ENCODE results near the gene ROBO1.

Gene ROBO1

DNA sequence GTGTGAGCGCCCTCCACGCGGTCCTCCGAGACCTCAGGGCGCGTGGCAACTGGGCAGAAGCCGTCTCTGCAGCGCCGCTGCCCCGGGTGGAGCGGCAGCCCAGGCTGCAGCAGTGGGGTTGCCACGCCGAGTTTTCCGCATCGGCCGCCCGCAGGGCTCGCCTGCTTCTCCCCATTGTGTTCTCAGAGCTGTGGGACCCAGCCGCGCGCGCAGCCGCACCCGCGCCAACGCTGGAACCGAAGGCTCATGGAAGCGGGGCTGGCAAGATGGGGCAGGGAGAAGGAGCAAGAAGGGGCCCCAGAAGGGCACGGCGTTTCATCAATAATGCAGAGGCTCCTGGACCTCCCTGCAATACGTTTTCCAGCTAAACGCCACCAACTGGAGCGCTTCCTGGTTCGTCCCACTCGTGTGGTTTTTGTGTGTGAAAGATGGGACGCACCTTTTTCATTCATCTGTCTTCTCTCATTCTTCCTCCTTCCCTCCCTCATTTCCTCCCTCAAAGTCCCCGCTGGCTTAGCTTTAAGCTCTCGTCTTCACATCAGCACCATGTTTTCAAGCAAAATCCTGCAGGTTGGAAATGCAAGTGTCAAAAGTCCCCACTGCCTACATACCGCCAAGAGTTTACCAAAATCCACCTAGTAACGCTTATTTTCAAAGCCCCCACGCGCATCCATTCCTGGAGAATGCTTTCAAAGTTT, 1.2 kb downstream of the ROBO1 start:
- Histone ChIP-seq H3K27me3 (ENCODE audit: control insufficient read depth in 2 of 2, insufficient read depth in 2 of 2, low read length in 2 of 2) (no peaks in the 10 kb centered on the region), H3K4me1 (ENCODE audit: control insufficient read depth in 2 of 2, insufficient read depth in 2 of 2, low read length in 2 of 2) (no peaks in the 10 kb centered on the region), H3K36me3 (ENCODE audit: control insufficient read depth in 2 of 2, insufficient read depth in 2 of 2, low read length in 2 of 2) (no peaks in the 10 kb centered on the region), H3K9me3 (ENCODE audit: control insufficient read depth in 2 of 2, low read length in 2 of 2) (no peaks in the 10 kb centered on the region), H3K27ac (ENCODE audit: low read depth in 2 of 2, low read length in 2 of 2) (no peak overlapping the region), H3K4me3 (ENCODE audit: low read length in 2 of 2) (peak overlapping the region; percentile 10 to 38), H3K9ac (ENCODE audit: low read depth in 1 of 2, low read length in 2 of 2) (no peak overlapping the region)

DNA sequence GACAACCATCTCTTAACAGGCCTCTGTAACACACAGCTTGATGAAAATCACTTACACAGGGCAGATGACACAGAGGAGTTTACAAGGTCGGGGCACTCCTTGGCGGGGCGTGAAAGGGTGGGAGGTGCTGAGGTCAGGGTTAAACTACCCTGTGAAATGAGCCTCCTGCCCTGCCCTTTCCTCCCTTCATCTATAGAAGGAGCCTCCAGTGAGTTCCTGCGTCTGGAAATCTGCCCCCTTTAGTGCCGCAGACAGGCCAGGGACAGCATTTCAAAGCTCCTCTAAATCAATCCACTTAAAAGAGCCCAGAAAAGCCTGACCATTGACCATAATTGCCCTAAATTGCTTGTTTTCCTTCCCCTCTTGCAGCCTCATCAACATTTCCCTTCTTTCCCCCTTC, 1.9 kb downstream of the ROBO1 start:
- H3K27ac ChIP-seq (ENCODE audit: low read depth in 2 of 2, low read length in 2 of 2): no peak overlapping the region

DNA sequence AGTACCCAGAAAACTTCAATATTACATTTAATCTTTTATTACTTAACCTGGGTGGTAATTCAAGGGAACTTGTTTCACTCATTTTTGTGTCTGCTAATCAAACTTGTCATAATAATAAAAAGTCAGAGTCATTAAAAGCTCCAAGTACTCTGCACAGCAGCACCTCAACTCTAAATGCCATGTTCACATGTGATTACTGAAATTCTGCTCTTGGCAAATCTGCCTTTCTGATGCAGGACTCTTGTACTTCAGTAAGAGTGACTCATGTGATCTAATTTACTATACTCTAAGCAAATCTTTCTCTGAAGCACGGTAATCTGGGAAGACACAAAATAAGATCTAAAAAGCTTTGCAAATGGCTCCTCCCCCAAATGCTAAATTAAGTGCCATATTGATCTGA, 6.4 kb downstream of the ROBO1 start:
- Histone ChIP-seq H3K27ac (ENCODE audit: low read depth in 2 of 2, low read length in 2 of 2) (no peak overlapping the region), H3K36me3 (ENCODE audit: control insufficient read depth in 2 of 2, insufficient read depth in 2 of 2, low read length in 2 of 2) (no peaks in the 10 kb centered on the region), H3K9ac (ENCODE audit: low read depth in 1 of 2, low read length in 2 of 2) (no peak overlapping the region), H3K9me3 (ENCODE audit: control insufficient read depth in 2 of 2, low read length in 2 of 2) (peaks cover 0 to 4% of the 10 kb centered on the region in 2 donors), H3K4me3 (ENCODE audit: low read length in 2 of 2) (no peak overlapping the region), H3K4me1 (ENCODE audit: control insufficient read depth in 2 of 2, insufficient read depth in 2 of 2, low read length in 2 of 2) (no peaks in the 10 kb centered on the region), H3K27me3 (ENCODE audit: control insufficient read depth in 2 of 2, insufficient read depth in 2 of 2, low read length in 2 of 2) (no peaks in the 10 kb centered on the region)

More for the DNA sequence above, 1.9 kb downstream of the ROBO1 start:
- Histone ChIP-seq H3K9me3 (ENCODE audit: control insufficient read depth in 2 of 2, low read length in 2 of 2) (no peaks in the 10 kb centered on the region), H3K9ac (ENCODE audit: low read depth in 1 of 2, low read length in 2 of 2) (no peak overlapping the region), H3K27me3 (ENCODE audit: control insufficient read depth in 2 of 2, insufficient read depth in 2 of 2, low read length in 2 of 2) (no peaks in the 10 kb centered on the region), H3K4me3 (ENCODE audit: low read length in 2 of 2) (no peak overlapping the region), H3K4me1 (ENCODE audit: control insufficient read depth in 2 of 2, insufficient read depth in 2 of 2, low read length in 2 of 2) (no peaks in the 10 kb centered on the region), H3K36me3 (ENCODE audit: control insufficient read depth in 2 of 2, insufficient read depth in 2 of 2, low read length in 2 of 2) (no peaks in the 10 kb centered on the region)

DNA sequence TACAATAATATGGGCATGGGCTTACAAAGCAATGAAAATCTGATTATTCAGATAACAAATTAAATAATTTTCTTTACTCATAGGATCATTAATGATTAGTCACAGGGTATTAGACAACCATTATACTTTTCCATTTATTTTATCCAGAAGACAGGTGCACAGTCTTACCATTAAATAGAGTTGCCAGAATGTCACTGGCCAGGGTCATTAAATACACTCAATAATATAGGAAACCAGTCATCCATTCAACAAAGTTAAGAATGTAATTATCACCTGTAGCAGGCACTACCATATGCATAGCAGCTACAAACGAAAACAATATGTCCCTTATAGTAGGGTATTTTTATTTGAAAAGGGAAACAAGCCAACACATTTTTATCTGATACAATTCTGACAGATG, 16.1 kb downstream of the ROBO1 start:
- no peaks in the 10 kb centered on the region for H3K36me3 ChIP-seq (ENCODE audit: control insufficient read depth in 2 of 2, insufficient read depth in 2 of 2, low read length in 2 of 2)
- no peak overlapping the region for H3K27ac ChIP-seq (ENCODE audit: low read depth in 2 of 2, low read length in 2 of 2)
- H3K27me3 ChIP-seq (ENCODE audit: control insufficient read depth in 2 of 2, insufficient read depth in 2 of 2, low read length in 2 of 2): no peaks in the 10 kb centered on the region
- no peak overlapping the region for H3K9ac ChIP-seq (ENCODE audit: low read depth in 1 of 2, low read length in 2 of 2)
- peaks cover 0 to 3% of the 10 kb centered on the region in 2 donors for H3K9me3 ChIP-seq (ENCODE audit: control insufficient read depth in 2 of 2, low read length in 2 of 2)
- H3K4me1 ChIP-seq (ENCODE audit: control insufficient read depth in 2 of 2, insufficient read depth in 2 of 2, low read length in 2 of 2): no peaks in the 10 kb centered on the region
- no peak overlapping the region for H3K4me3 ChIP-seq (ENCODE audit: low read length in 2 of 2)

DNA sequence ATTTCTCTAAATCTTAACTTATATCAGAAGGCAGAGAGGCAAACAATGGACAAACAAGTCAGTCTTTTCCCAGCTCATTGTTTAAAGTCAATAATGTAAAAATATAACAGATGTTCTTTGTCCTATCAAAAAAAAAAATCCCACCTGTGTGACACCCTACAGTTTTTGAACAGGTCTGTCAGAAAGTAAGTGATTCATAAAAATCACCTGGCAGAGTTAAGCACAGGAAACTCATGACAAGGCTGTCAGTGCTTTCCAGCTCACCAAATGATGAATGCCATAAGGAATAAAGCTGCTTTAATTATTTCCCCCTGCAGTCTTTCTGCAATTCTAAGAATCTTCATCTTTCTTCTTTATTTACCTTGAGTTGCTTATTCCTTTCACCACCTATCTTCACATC, 30.3 kb downstream of the ROBO1 start:
- Histone ChIP-seq H3K9ac (ENCODE audit: low read depth in 1 of 2, low read length in 2 of 2) (no peak overlapping the region), H3K36me3 (ENCODE audit: control insufficient read depth in 2 of 2, insufficient read depth in 2 of 2, low read length in 2 of 2) (no peaks in the 10 kb centered on the region), H3K27me3 (ENCODE audit: control insufficient read depth in 2 of 2, insufficient read depth in 2 of 2, low read length in 2 of 2) (no peaks in the 10 kb centered on the region), H3K9me3 (ENCODE audit: control insufficient read depth in 2 of 2, low read length in 2 of 2) (peaks cover 0 to 2% of the 10 kb centered on the region in 2 donors), H3K4me1 (ENCODE audit: control insufficient read depth in 2 of 2, insufficient read depth in 2 of 2, low read length in 2 of 2) (no peaks in the 10 kb centered on the region), H3K27ac (ENCODE audit: low read depth in 2 of 2, low read length in 2 of 2) (no peak overlapping the region), H3K4me3 (ENCODE audit: low read length in 2 of 2) (no peak overlapping the region)

DNA sequence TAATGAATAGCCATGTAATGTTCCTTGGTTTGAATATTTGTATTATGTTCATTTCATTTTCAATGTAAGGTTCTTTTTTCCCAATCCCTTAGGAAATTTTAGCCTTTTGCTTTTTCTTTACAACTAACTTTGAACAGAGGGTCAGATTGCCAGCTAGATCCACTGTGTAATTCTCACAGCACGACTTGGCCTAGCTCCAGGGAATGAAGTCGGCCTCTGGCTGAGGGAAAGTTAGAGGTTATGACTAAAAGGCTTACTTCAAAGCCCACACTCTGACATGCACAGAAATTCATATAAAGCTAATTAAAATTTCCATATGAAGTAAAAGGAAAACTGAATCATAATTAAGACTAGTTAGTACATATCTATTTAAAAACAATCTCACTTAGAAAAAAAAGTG, 38.7 kb downstream of the ROBO1 start:
- H3K27me3 ChIP-seq (ENCODE audit: control insufficient read depth in 2 of 2, insufficient read depth in 2 of 2, low read length in 2 of 2): no peaks in the 10 kb centered on the region
- no peaks in the 10 kb centered on the region for H3K4me1 ChIP-seq (ENCODE audit: control insufficient read depth in 2 of 2, insufficient read depth in 2 of 2, low read length in 2 of 2)
- H3K36me3 ChIP-seq (ENCODE audit: control insufficient read depth in 2 of 2, insufficient read depth in 2 of 2, low read length in 2 of 2): no peaks in the 10 kb centered on the region
- H3K4me3 ChIP-seq (ENCODE audit: low read length in 2 of 2): no peak overlapping the region
- H3K9ac ChIP-seq (ENCODE audit: low read depth in 1 of 2, low read length in 2 of 2): no peak overlapping the region
- no peaks in the 10 kb centered on the region for H3K9me3 ChIP-seq (ENCODE audit: control insufficient read depth in 2 of 2, low read length in 2 of 2)
- H3K27ac ChIP-seq (ENCODE audit: low read depth in 2 of 2, low read length in 2 of 2): no peak overlapping the region

DNA sequence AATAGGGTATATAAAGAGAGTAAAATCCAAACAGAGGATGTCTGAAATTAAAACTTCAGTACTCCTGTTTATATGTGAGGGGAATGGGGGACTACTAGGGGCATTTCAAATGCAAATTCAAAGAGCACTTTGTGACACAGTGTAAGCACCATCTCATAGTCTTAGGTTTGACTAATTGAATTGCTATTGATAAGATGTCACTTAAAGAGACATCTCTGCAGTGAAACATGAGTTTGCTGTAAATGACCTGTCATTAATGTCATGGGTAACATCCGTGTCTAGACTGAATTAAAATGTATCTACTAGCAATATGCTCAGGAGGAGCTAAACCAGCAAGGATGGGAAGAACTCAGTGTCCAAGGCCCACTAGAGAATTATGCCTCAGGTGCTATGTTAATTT, 41.0 kb downstream of the ROBO1 start:
- no peaks in the 10 kb centered on the region for H3K36me3 ChIP-seq (ENCODE audit: control insufficient read depth in 2 of 2, insufficient read depth in 2 of 2, low read length in 2 of 2)
- no peak overlapping the region for H3K4me3 ChIP-seq (ENCODE audit: low read length in 2 of 2)
- H3K9me3 ChIP-seq (ENCODE audit: control insufficient read depth in 2 of 2, low read length in 2 of 2): no peaks in the 10 kb centered on the region
- no peaks in the 10 kb centered on the region for H3K4me1 ChIP-seq (ENCODE audit: control insufficient read depth in 2 of 2, insufficient read depth in 2 of 2, low read length in 2 of 2)
- no peaks in the 10 kb centered on the region for H3K27me3 ChIP-seq (ENCODE audit: control insufficient read depth in 2 of 2, insufficient read depth in 2 of 2, low read length in 2 of 2)
- no peak overlapping the region for H3K27ac ChIP-seq (ENCODE audit: low read depth in 2 of 2, low read length in 2 of 2)
- no peak overlapping the region for H3K9ac ChIP-seq (ENCODE audit: low read depth in 1 of 2, low read length in 2 of 2)

DNA sequence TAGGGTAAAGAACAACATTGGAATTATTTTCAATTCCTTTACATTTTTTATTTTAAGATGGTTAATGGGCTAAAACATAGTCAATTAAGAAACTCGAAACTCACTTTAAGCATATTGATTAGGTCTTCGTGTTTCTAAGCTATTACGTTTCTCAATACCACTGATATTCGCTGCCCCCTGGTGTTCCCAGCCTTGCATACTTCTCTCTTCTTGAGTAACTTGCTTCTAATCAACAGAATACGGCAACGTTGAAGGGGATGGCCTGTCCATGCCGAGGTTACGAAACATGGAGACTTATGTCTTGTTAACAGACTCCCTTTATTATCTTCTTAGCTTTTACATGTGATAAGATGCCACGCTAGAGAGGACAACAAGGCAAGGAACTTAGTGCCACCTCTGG, 43.6 kb downstream of the ROBO1 start:
- no peaks in the 10 kb centered on the region for H3K27me3 ChIP-seq (ENCODE audit: control insufficient read depth in 2 of 2, insufficient read depth in 2 of 2, low read length in 2 of 2)
- H3K9me3 ChIP-seq (ENCODE audit: control insufficient read depth in 2 of 2, low read length in 2 of 2): no peaks in the 10 kb centered on the region
- no peak overlapping the region for H3K9ac ChIP-seq (ENCODE audit: low read depth in 1 of 2, low read length in 2 of 2)
- no peak overlapping the region for H3K4me3 ChIP-seq (ENCODE audit: low read length in 2 of 2)
- H3K27ac ChIP-seq (ENCODE audit: low read depth in 2 of 2, low read length in 2 of 2): no peak overlapping the region
- no peaks in the 10 kb centered on the region for H3K36me3 ChIP-seq (ENCODE audit: control insufficient read depth in 2 of 2, insufficient read depth in 2 of 2, low read length in 2 of 2)
- no peaks in the 10 kb centered on the region for H3K4me1 ChIP-seq (ENCODE audit: control insufficient read depth in 2 of 2, insufficient read depth in 2 of 2, low read length in 2 of 2)

DNA sequence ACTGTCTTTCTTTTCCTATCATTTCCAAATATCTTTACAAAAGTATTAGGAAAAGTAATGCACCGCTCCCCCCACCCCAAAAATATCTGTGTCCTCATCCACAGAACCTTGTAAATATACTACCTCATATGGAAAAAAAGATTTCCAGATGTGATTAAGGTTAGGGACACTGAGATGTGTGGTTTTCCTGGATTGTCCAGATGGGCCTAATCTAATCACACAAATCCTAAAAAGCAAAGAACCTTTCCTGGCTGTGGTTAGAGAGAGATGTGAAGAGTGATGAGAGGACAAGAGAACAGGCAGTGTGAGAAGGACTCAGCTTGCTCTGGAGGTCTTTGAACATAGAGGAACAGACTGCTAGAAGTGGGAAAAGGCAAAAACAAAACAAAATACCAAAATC, 77.7 kb downstream of the ROBO1 start:
- H3K9ac ChIP-seq (ENCODE audit: low read depth in 1 of 2, low read length in 2 of 2): no peak overlapping the region
- no peaks in the 10 kb centered on the region for H3K9me3 ChIP-seq (ENCODE audit: control insufficient read depth in 2 of 2, low read length in 2 of 2)
- H3K27me3 ChIP-seq (ENCODE audit: control insufficient read depth in 2 of 2, insufficient read depth in 2 of 2, low read length in 2 of 2): no peaks in the 10 kb centered on the region
- H3K27ac ChIP-seq (ENCODE audit: low read depth in 2 of 2, low read length in 2 of 2): no peak overlapping the region
- H3K36me3 ChIP-seq (ENCODE audit: control insufficient read depth in 2 of 2, insufficient read depth in 2 of 2, low read length in 2 of 2): no peaks in the 10 kb centered on the region
- no peaks in the 10 kb centered on the region for H3K4me1 ChIP-seq (ENCODE audit: control insufficient read depth in 2 of 2, insufficient read depth in 2 of 2, low read length in 2 of 2)
- H3K4me3 ChIP-seq (ENCODE audit: low read length in 2 of 2): no peak overlapping the region

DNA sequence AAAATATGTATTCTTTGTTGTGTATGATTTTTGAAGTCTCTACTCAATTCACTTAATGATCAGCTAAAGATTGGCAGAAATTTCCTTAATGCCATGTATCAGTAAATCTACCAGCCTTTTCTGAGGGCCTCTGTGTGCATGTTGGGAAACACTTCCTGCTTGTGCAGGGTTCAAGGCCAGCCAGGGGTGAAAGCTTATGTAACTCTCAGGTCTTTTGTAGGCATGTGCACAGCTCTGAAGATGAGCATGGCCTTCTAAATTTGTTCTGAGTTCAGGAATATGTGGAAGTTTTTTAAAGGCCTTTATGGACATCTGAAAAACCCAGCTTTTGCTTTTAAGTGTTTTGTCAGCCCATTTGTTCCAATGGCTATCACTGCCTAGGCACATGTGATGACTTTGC, 82.7 kb downstream of the ROBO1 start:
- no peaks in the 10 kb centered on the region for H3K36me3 ChIP-seq (ENCODE audit: control insufficient read depth in 2 of 2, insufficient read depth in 2 of 2, low read length in 2 of 2)
- H3K27me3 ChIP-seq (ENCODE audit: control insufficient read depth in 2 of 2, insufficient read depth in 2 of 2, low read length in 2 of 2): no peaks in the 10 kb centered on the region
- H3K9me3 ChIP-seq (ENCODE audit: control insufficient read depth in 2 of 2, low read length in 2 of 2): no peaks in the 10 kb centered on the region
- H3K27ac ChIP-seq (ENCODE audit: low read depth in 2 of 2, low read length in 2 of 2): no peak overlapping the region
- no peaks in the 10 kb centered on the region for H3K4me1 ChIP-seq (ENCODE audit: control insufficient read depth in 2 of 2, insufficient read depth in 2 of 2, low read length in 2 of 2)
- no peak overlapping the region for H3K4me3 ChIP-seq (ENCODE audit: low read length in 2 of 2)
- no peak overlapping the region for H3K9ac ChIP-seq (ENCODE audit: low read depth in 1 of 2, low read length in 2 of 2)

DNA sequence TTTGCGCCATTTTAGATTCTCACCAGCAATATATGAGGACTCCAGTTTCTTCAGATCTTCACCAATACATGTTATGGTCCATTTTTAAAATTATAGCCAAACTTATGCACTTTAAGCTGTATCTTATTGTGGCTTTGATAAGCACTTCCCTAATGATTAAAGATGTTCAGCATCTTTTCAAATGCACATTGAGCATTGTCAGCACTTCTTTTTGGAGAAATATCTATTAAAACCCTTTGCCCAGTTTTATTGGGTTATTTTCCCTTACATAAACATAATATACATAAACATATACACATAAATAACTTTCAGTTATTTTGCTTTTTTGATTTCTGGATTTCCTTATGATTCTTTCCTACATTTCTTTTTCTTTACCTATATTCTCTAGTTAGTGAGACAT, 83.8 kb downstream of the ROBO1 start:
- Histone ChIP-seq H3K9me3 (ENCODE audit: control insufficient read depth in 2 of 2, low read length in 2 of 2) (no peaks in the 10 kb centered on the region), H3K9ac (ENCODE audit: low read depth in 1 of 2, low read length in 2 of 2) (no peak overlapping the region), H3K4me3 (ENCODE audit: low read length in 2 of 2) (no peak overlapping the region), H3K4me1 (ENCODE audit: control insufficient read depth in 2 of 2, insufficient read depth in 2 of 2, low read length in 2 of 2) (no peaks in the 10 kb centered on the region), H3K36me3 (ENCODE audit: control insufficient read depth in 2 of 2, insufficient read depth in 2 of 2, low read length in 2 of 2) (no peaks in the 10 kb centered on the region), H3K27me3 (ENCODE audit: control insufficient read depth in 2 of 2, insufficient read depth in 2 of 2, low read length in 2 of 2) (no peaks in the 10 kb centered on the region), H3K27ac (ENCODE audit: low read depth in 2 of 2, low read length in 2 of 2) (no peak overlapping the region)

Data from mucosa of rectum (tissue), 2 donors.